ENCODE measurements around the gene UPF3A. TPM values are rescaled to one million over a fixed set of nuclear protein-coding genes. Genes with fewer than 3 reads are reported as not detected.
A peak's percentile ranks its signal among the peaks of the same experiment; 100 is the strongest.

UPF3A gene
- total and polyA plus RNA-seq, 8 donors = 20.4 to 186 (median 43.3) TPM

DNA sequence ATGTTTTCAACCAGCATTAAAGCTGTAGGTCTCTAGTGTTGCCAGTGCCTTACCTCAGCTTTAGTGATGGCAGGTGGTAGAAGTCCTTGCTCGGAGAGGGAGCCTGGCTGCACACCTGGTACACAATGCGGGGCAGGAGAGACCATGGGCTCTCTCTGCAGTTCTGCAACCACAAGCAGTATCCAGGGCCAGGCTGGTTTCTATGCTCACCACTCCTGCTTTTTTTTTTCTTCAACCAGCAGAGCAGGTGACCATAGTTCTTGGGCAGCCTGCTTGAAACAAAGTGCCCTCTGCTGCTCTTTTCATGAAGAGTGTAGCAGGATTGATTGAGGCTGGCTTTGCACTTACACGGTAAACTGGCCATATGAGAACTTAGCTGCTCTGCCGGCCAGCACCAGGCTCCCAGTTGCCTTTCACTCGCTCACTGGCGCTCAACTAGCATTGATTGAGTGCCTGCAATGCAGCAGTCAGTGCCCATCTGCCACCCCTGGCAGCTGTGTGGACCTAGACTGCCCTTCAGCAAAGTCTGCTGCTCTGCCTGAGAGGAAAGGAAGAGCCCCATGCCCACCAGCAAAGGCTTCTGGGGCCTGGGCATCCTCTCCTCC is 28.5 kb downstream of the UPF3A start:
- H3K27me3 ChIP-seq = no peaks in the 10 kb centered on the region
- peaks cover 7 to 20% (median 17%) of the 10 kb centered on the region in 4 donors for H3K36me3 ChIP-seq
- H3K9me3 ChIP-seq = no peaks in the 10 kb centered on the region
- H3K27ac ChIP-seq = peak overlapping the region in 2 of 5 donors; percentile 6
- WGBS, 5 donors = 39 to 66% (median 41%) methylated on average over 6 of the region's 6 CpGs
- TF ChIP-seq POLR2A (IDR thresholded peaks at IDR 0.05) (no peak), EP300 (IDR thresholded peaks at IDR 0.05) (no peak), POLR2AphosphoS5 (IDR thresholded peaks at IDR 0.05) (no peak), CTCF (IDR thresholded peaks at IDR 0.05) (no peak)
- no peak overlapping the region for H3K4me3 ChIP-seq
- peak in 1 of 2 donors; percentile 39 for DNase-seq
- H3K4me1 ChIP-seq = peaks cover 0 to 22% (median 9%) of the 10 kb centered on the region in 4 donors
- intact Hi-C loops (cut with DNase I; ENCODE audit: low total_unique reads) = no loop called here

GRCh38 chr13:114310956-114311355 is 29.6 kb downstream of the UPF3A start:
- intact Hi-C loops (cut with DNase I; ENCODE audit: low total_unique reads) = no loop called here
- WGBS, 5 donors = 63 to 78% (median 76%) methylated on average over 5 of the region's 5 CpGs
- peaks cover 3 to 17% (median 13%) of the 10 kb centered on the region in 4 donors for H3K36me3 ChIP-seq
- H3K27me3 ChIP-seq = no peaks in the 10 kb centered on the region
- peaks cover 10 to 33% (median 20%) of the 10 kb centered on the region in 4 donors for H3K4me1 ChIP-seq
- no peak for DNase-seq
- H3K27ac ChIP-seq = no peak overlapping the region
- TF ChIP-seq POLR2A (IDR thresholded peaks at IDR 0.05) (no peak), CTCF (IDR thresholded peaks at IDR 0.05) (no peak), POLR2AphosphoS5 (IDR thresholded peaks at IDR 0.05) (no peak), EP300 (IDR thresholded peaks at IDR 0.05) (no peak)
- no peaks in the 10 kb centered on the region for H3K9me3 ChIP-seq
- no peak overlapping the region for H3K4me3 ChIP-seq

DNA sequence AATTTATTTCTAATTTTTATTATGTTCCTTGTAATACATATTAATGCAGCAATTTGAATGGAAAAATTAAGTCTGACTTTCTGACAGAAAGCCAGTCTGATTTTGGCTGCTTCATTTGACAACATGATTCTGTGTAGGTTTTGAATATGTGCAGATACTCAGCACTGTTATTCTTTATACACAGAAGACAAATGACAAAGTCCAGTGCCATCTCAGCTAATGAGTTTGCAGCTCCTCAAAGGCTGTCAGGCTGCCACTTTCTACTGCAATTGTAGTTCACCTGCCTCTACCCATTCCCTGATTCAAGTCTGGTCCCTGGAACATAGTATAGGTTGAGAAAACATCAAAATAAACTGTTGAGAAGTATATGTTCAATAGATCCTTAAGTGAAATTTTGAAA is 30.0 kb downstream of the UPF3A start:
- H3K4me1 ChIP-seq = peaks cover 14 to 37% (median 24%) of the 10 kb centered on the region in 4 donors
- H3K4me3 ChIP-seq = no peak overlapping the region
- DNase-seq = no peak
- intact Hi-C loops (cut with DNase I; ENCODE audit: low total_unique reads) = no loop called here
- TF ChIP-seq POLR2A (IDR thresholded peaks at IDR 0.05) (no peak), CTCF (IDR thresholded peaks at IDR 0.05) (no peak), POLR2AphosphoS5 (IDR thresholded peaks at IDR 0.05) (no peak), EP300 (IDR thresholded peaks at IDR 0.05) (no peak)
- peaks cover 0 to 13% (median 9%) of the 10 kb centered on the region in 4 donors for H3K36me3 ChIP-seq
- no peaks in the 10 kb centered on the region for H3K9me3 ChIP-seq
- H3K27me3 ChIP-seq = no peaks in the 10 kb centered on the region
- H3K27ac ChIP-seq = no peak overlapping the region

- Histone ChIP-seq H3K27me3 (no peaks in the 10 kb centered on the region), H3K27ac (no peak overlapping the region), H3K36me3 (peaks cover 0 to 7% (median 3%) of the 10 kb centered on the region in 4 donors), H3K4me3 (no peak overlapping the region), H3K4me1 (peaks cover 14 to 42% (median 29%) of the 10 kb centered on the region in 4 donors), H3K9me3 (no peaks in the 10 kb centered on the region)
- 56 to 68% (median 60%) methylated on average over 2 of the region's 2 CpGs for WGBS, 5 donors
- DNase-seq = no peak
- intact Hi-C loops (cut with DNase I; ENCODE audit: low total_unique reads) = no loop called here
- no peak for TF ChIP-seq CTCF (IDR thresholded peaks at IDR 0.05)
- no peak for TF ChIP-seq POLR2A (IDR thresholded peaks at IDR 0.05)
Measured at GRCh38 chr13:114311908-114312307, 30.5 kb downstream of the UPF3A start.

Measured in stomach (tissue), 9 donors.